ENCODE results near the gene SHANK3.

GRCh38 chr22:50713008-50713385 lies 40.4 kb downstream of the SHANK3 start:
- TF ChIP-seq, protein P1, sequence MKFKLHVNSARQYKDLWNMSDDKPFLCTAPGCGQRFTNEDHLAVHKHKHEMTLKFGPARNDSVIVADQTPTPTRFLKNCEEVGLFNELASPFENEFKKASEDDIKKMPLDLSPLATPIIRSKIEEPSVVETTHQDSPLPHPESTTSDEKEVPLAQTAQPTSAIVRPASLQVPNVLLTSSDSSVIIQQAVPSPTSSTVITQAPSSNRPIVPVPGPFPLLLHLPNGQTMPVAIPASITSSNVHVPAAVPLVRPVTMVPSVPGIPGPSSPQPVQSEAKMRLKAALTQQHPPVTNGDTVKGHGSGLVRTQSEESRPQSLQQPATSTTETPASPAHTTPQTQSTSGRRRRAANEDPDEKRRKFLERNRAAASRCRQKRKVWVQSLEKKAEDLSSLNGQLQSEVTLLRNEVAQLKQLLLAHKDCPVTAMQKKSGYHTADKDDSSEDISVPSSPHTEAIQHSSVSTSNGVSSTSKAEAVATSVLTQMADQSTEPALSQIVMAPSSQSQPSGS (tag by site-specific recombination; IDR thresholded peaks at IDR 0.05; ENCODE audit: low read depth), result no peak
- TF ChIP-seq CTCF (tag by site-specific recombination; IDR thresholded peaks at IDR 0.05) (no peak), ZNF23 (tag by site-specific recombination; IDR thresholded peaks at IDR 0.05; ENCODE audit: borderline replicate concordance) (no peak), ZNF707 (tag by site-specific recombination; IDR thresholded peaks at IDR 0.05) (no peak)
